NCI-H446 (cell line): ENCODE results near the gene ASB8.
"Not testable (repeated sequence)": the region's sequence is repeated elsewhere in the genome, so short reads cannot be mapped to it uniquely, and the experiment has no call there.

Experiments used
- DNase-seq, 2 experiments: peaks; one replicate each; lab custom pipeline; 2025; lab: John Stamatoyannopoulos, UW

Gene ASB8

DNA sequence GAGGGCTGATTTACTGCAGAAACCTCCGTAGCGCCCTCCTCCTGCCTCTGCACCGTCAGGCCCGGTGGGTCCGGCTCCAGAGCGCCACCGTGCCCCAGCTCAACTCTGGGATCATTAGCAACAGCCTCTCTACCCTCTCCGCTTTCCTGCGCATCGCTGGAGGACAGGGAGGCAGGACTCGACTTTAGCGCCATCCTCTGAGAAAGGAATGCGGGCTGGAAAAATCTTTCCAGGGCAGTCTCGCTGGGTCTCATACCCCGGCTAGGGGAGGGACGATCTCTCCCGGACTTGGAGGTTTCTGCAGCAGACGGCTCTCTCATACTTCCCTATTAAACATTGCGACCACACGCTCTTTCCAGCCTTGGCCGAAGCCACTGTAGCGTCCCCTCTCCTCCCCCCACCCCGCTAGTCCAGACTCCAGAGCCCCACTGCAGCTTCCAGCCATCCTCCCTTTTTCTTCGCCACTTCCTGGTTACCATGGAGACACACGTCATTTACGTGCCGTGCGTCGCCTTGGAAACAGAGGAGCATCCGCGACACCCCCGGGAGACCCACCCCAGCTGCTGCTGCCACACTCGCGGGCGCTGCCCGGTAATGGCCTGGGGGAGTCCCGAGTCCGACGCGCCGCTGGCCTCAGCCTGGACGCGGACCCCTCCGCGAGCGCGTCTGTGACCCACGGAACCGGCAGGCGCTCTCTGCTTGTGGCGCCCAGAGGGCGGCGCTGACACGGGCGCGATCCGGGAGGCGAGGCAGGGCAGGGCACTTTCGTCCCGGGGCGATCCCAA, 26.0 kb upstream of the ASB8 start, which contains the start of gene CCDC184:
TSS of gene CCDC184 (plus strand) at position 554 of the 785 bp plus-strand sequence. CDS start 479 bp downstream, outside the sequence.
- DNase-seq = peak in 1 of 2 experiments; percentile 53

DNA sequence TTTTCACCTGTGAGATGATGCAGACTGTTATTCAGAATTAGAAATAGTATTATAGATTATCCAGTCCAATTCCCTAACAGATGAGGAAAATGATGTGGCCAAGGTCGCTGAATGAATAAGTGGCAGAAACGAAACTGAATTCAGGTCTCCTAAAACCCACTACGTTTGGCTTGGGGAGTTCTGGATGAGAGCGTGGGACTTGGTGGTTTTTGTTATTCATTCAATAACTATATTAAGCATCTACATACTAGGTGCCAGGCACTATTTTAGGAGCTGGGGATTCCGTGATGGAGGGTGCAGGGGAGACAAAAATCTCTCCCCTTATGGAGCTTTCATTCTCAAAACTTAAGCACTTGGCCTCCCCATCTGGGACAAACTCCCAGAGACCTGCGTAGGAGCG, 25.3 kb upstream of the ASB8 start:
- no peak for DNase-seq

- DNase-seq = no peak
Observed at GRCh38 chr12:48180857-48181495, 23.7 kb upstream of the ASB8 start.

DNA sequence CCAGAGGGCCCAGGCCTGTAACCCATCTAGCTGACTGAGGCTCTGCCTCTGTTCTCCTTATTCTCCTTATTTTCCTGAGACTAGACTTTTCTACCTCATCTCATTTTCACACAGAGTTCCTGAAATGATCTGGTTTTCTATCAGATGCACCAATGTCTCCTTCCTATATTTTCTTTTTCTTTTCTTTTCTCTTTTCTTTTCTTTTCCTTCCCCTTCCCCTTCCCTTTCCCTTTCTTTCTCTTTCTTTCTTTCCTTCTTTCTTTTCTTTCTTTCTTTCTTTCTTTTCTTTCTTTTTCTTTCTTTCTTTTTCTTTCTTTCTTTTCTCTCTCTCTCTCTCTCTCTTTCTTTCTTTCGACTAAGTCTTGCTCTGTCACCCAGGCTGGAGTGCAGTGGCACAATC, 23.1 kb upstream of the ASB8 start:
- DNase-seq = no peak

DNA sequence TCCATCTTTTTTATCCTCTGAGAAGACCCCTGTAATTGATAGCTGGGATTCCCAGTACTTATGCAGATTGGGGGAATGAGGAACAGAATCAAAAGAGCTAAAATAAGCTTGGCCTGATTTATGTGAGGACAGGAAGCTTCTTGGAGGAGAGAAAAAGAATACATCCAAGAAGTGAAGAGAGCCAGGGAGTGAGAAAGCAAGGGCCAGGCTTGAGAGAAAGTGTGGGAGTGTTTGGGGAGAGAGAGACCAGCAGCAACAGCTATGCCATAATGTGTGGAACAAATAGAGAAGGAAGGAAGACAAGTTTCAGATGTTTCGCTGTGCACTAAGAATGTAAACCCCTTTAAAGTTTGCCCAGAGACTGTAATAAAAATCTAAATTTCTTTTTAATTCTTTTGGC, 22.2 kb upstream of the ASB8 start:
- DNase-seq = no peak

DNA sequence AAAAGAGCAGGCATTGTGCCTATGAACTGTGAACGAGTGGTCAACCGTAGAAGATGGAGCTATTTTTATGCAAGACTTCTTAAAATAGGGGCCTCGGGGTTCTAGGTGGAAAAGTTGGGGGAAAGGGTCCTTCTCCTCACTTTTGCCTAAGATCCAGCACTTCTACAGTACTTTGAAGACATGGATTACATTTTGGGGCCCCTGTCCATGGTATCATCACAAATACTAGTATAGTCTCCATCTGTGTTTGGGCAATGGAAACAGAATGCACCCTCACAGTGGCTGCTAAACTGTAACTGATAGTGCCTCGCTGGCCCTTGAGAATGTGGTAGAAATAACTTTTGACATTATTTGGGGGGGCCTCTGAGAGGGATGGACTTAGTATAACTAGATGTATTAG, 20.7 kb upstream of the ASB8 start:
- no peak for DNase-seq

GRCh38 chr12:48176417-48176751, 19.1 kb upstream of the ASB8 start:
- no peak for DNase-seq

- DNase-seq = no peak
Observed at GRCh38 chr12:48175613-48176416, 18.5 kb upstream of the ASB8 start.

DNA sequence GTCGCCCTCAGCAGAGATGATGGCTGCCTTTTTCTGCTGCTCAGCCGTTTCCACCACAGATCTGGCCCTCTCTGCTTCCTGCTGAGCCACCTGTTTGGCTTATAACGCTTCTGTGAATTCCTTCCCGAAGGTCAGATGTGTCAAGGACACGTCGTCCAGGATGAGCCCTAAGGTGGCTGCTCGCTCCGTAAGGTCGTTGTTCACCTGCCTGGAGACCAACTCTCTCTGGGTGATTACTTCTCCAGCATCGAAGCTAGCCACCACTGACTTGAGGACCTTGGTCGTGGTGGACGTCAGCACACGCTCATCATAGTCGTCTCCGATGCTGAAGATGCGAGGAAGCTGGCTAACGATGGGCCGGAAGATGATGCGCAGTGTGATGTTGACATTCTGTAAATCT, 11.7 kb upstream of the ASB8 start:
- no peak for DNase-seq

DNA sequence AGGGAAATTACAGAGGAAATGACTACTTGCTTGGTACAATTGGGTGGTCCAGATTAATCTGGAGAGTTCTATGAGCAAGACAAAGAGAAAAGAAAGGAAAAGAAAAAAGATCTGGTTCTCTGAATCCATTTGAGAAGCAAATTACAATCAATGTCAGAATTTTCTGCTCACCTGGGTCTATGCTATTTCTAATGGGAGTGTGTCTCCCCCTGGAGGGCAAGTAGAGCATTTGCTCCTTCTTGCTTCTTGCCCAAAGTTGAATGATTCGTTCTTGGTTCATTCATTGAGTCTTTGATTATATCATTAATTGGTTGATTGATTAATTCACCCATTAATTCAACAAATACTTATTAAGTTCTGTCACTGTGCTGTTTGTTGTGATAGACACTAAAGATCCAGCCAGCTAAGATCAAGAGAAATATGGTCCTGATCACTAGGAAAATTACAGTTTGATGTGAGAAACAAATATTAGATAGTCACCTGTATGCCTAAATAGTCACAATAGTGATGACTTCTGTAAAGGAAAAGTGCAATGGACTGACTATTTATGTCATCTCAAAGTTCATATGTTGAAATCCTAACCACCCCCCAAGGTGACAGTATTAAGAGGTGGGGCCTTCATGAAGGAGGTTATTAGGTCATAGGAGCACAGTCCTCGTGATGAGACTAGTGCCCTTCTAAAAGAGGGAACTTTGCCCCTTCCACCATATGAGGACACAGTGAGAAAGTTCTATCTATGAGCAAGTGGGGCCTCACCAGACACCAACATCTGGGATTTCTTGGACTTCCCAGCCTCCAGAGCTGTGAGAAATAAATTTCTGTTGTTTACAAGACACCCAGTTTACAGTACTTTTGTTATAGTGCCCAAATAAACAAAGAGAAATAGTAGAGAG, 8.0 kb upstream of the ASB8 start:
- DNase-seq = peak; percentile 5 to 67

- DNase-seq = no peak
Observed at GRCh38 chr12:48164451-48164850, 7.1 kb upstream of the ASB8 start.

- no peak for DNase-seq
Observed at GRCh38 chr12:48163150-48163747, 5.9 kb upstream of the ASB8 start.

DNA sequence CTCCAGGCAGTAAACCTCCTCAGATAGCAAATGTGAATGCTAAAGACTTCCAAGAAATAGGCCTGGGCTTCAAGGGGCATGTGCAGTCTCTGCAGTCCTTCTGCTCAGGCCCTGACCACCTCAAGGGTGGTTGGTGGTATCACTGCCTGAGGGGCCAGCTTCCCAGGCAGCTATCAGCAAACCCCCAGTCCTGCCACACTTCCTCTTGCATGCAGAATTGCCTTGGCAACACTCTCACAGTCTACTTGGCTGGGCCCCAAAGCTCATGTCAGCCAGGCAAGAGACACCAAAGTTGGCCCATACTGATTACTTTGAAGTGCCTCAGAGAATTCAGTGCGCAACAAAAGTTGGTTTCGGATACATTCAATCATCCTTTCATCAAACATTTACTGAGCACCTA, 3.5 kb upstream of the ASB8 start:
- DNase-seq = peak; percentile 14 to 53

GRCh38 chr12:48160046-48160445, 2.7 kb upstream of the ASB8 start:
- no peak for DNase-seq

DNA sequence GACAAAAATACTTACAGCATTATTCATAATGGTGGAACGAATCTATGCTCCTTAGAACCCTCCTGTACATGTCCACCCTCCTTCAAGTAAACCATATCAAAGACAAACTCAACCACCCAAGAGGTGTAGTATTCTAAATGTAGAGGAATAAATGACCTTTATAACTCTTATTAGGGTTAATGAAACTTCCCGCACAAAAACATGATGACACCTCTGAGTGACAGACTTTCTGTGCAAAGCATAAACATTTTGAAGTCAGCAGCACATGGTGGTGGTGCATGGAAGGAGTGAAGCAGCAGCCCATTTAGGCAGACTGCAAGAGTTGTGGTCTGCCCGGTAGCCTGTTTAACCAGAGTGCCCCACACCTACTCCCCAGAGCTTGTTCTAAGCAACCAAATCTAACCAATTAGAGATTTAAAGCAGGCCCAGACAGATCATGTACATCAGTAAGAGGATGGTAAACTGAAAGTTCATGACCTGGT, 615 bp upstream of the ASB8 start:
- DNase-seq = no peak

DNA sequence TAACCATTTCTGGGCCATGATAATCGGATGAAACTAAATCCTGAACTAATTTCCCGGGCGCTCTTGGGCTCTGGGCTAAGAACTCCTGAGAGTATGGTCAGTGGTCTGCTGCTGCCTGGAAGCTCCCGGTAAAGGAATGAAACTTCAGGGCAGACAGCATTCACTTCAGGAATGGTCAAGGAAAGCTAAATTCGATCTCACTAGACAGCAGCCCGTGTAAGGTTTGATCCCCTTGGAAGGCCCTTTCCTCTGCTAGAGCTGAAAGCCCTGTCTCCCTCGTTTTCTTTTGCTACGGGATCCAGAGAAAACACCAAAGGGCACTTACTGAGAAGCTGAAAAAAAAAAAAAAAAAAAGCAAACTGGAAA, 680 bp downstream of the ASB8 start:
- no peak for DNase-seq

DNA sequence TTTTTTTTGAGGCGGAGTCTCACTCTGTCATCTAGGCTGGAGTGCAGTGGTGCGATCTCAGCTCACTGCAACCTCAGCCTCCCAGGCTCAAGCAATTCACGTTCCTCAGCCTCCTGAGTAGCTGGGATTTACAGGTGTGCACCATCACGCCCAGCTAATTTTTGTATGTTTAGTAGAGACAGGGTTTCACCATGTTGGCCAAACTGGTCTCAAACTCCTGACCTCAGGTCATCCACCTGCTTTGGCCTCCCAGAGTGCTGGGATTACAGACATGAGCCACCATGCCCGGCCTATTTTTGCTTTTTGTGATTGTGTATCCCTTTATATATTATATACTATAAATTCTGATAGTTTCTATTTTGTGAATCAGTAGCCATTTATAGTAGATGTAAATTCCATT, 1.5 kb downstream of the ASB8 start:
- not testable (repeated sequence) for DNase-seq

GRCh38 chr12:48151103-48151771, 6.1 kb downstream of the ASB8 start:
- DNase-seq = no peak

GRCh38 chr12:48145981-48146380, 11.3 kb downstream of the ASB8 start:
- DNase-seq = no peak

- no peak for DNase-seq
Observed at GRCh38 chr12:48143898-48144297, 13.4 kb downstream of the ASB8 start.
